Trophoblast cell (in vitro differentiated cells and primary cell): ENCODE measurements around the gene SHMT1.
"Not testable (repeated sequence)": the region's sequence is repeated elsewhere in the genome, so short reads cannot be mapped to it uniquely, and the experiment has no call there.

ENCODE experiments used
- DNase-seq, 2 donors: peaks; one replicate each; pipeline ENCODE4 v3.0.0-alpha.2; 2016
- H2AFZ ChIP-seq: 2 replicates; pipeline ENCODE4 v1.6.1; 2013; ENCODE audit warnings: low read length, moderate library complexity, mild to moderate bottlenecking; ENCODE audit not compliant: insufficient read depth, poor library complexity
- H2AK5ac ChIP-seq: 2 replicates; pipeline ENCODE4 v1.6.1; 2013; ENCODE audit warnings: mild to moderate bottlenecking, low read length
- H2BK120ac ChIP-seq: 2 replicates; pipeline ENCODE4 v1.6.1; 2013; ENCODE audit warnings: low read length, mild to moderate bottlenecking, moderate library complexity; ENCODE audit not compliant: insufficient read depth, poor library complexity
- H2BK12ac ChIP-seq: 2 replicates; pipeline ENCODE4 v1.6.1; 2013; ENCODE audit warnings: mild to moderate bottlenecking, low read length, moderate library complexity
- H2BK5ac ChIP-seq: 2 replicates; pipeline ENCODE4 v1.6.1; 2013; ENCODE audit warnings: low read length, low read depth, moderate library complexity, mild to moderate bottlenecking; ENCODE audit not compliant: poor library complexity
- H3K14ac ChIP-seq: 2 replicates; pipeline ENCODE4 v1.6.1; 2013; ENCODE audit warnings: mild to moderate bottlenecking, low read length
- H3K18ac ChIP-seq: 2 replicates; pipeline ENCODE4 v1.6.1; 2013; ENCODE audit warnings: mild to moderate bottlenecking, low read length
- H3K23ac ChIP-seq: 2 replicates; pipeline ENCODE4 v1.6.1; 2013; ENCODE audit warnings: low read length
- H3K27ac ChIP-seq: 2 replicates; pipeline ENCODE4 v1.5.1; 2013; ENCODE audit warnings: low read depth, mild to moderate bottlenecking, inconsistent platforms, low read length, moderate library complexity
- H3K27me3 ChIP-seq: 2 replicates; pipeline ENCODE4 v1.6.1; 2013; ENCODE audit warnings: inconsistent platforms, mild to moderate bottlenecking, low read length, moderate library complexity; ENCODE audit not compliant: insufficient read depth
- H3K36me3 ChIP-seq, 2 experiments: 1 replicate in 1 of 2; 2 replicates in 1 of 2; pipeline ENCODE4 v1.6.1; 2013; ENCODE audit warnings: low read length in 2 of 2, mild to moderate bottlenecking in 2 of 2, moderate library complexity in 1 of 2; ENCODE audit not compliant: insufficient read depth in 2 of 2, control insufficient read depth in 1 of 2
- H3K4ac ChIP-seq: 2 replicates; pipeline ENCODE4 v1.6.1; 2013; ENCODE audit warnings: low read depth, mild to moderate bottlenecking, low read length, moderate library complexity
- H3K4me1 ChIP-seq, 2 experiments: 1 replicate in 1 of 2; 2 replicates in 1 of 2; pipeline ENCODE4 v1.6.1; 2013; ENCODE audit warnings: low read length in 2 of 2, mild to moderate bottlenecking in 2 of 2, moderate library complexity in 1 of 2; ENCODE audit not compliant: insufficient read depth in 2 of 2, control insufficient read depth in 1 of 2
- H3K4me2 ChIP-seq: 2 replicates; pipeline ENCODE4 v1.6.1; 2013; ENCODE audit warnings: inconsistent platforms, mild to moderate bottlenecking, low read length, moderate library complexity
- H3K4me3 ChIP-seq: 2 replicates; pipeline ENCODE4 v1.5.1; 2013; ENCODE audit warnings: mild to moderate bottlenecking, low read depth, low read length, inconsistent platforms
- H3K79me1 ChIP-seq: one replicate; pipeline ENCODE4 v1.6.1; 2013; ENCODE audit warnings: low read length
- H3K79me2 ChIP-seq: 2 replicates; pipeline ENCODE4 v1.6.1; 2013; ENCODE audit warnings: low read length, mild to moderate bottlenecking; ENCODE audit not compliant: control insufficient read depth, insufficient read depth, poor library complexity
- H3K9ac ChIP-seq: 2 replicates; pipeline ENCODE4 v1.6.1; 2013; ENCODE audit warnings: mild to moderate bottlenecking, low read length
- H3K9me3 ChIP-seq: 2 replicates; pipeline ENCODE4 v1.6.1; 2013; ENCODE audit warnings: low read depth, mild to moderate bottlenecking, control low read depth, inconsistent platforms, low read length; ENCODE audit not compliant: insufficient read depth
- H4K12ac ChIP-seq: 2 replicates; pipeline ENCODE4 v1.6.1; 2013; ENCODE audit warnings: low read depth, mild to moderate bottlenecking, low read length, moderate library complexity
- H4K8ac ChIP-seq: 2 replicates; pipeline ENCODE4 v1.6.1; 2013; ENCODE audit warnings: low read depth, mild to moderate bottlenecking, low read length, moderate library complexity
- H4K91ac ChIP-seq: one replicate; pipeline ENCODE4 v1.6.1; 2013; ENCODE audit warnings: low read depth, mild to moderate bottlenecking, low read length, moderate library complexity
- WGBS: extraction: QIAGEN DNeasy Blood & Tissue Kit; methylation state at CpG from one replicate; pipeline ENCODE4 v1.1.7; 2013; ENCODE audit warnings: missing lambda C conversion rate; ENCODE audit not compliant: insufficient read length, insufficient coverage; ENCODE audit errors: extremely low coverage; 5-methylcytosine and 5-hydroxymethylcytosine counted together

The SHMT1 gene

GRCh38 chr17:18353541-18353940, 9.8 kb downstream of the SHMT1 start:
- no peak overlapping the region for H3K4me2 ChIP-seq
- no peak overlapping the region for H3K4ac ChIP-seq
- H3K4me3 ChIP-seq: no peak overlapping the region
- no peak for DNase-seq
- no peak overlapping the region for H2BK120ac ChIP-seq
- H3K27me3 ChIP-seq: no peaks in the 10 kb centered on the region
- H3K18ac ChIP-seq: no peak overlapping the region
- H3K79me2 ChIP-seq: no peaks in the 10 kb centered on the region
- no peaks in the 10 kb centered on the region for H3K79me1 ChIP-seq
- H3K23ac ChIP-seq: no peak overlapping the region
- H4K12ac ChIP-seq: no peak overlapping the region
- no peaks in the 10 kb centered on the region for H3K4me1 ChIP-seq
- H4K8ac ChIP-seq: no peak overlapping the region
- no peak overlapping the region for H3K14ac ChIP-seq
- H4K91ac ChIP-seq: no peak overlapping the region
- H3K9me3 ChIP-seq: no peaks in the 10 kb centered on the region
- no peak overlapping the region for H3K27ac ChIP-seq
- no peak overlapping the region for H2AFZ ChIP-seq
- H2AK5ac ChIP-seq: no peak overlapping the region
- no peak overlapping the region for H2BK5ac ChIP-seq
- no peak overlapping the region for H3K9ac ChIP-seq
- H3K36me3 ChIP-seq: peaks cover 21 to 26% of the 10 kb centered on the region in 2 experiments
- no peak overlapping the region for H2BK12ac ChIP-seq
- no CpG with 5 or more reads among the region's 6 CpGs for WGBS

GRCh38 chr17:18344021-18344420, 19.3 kb downstream of the SHMT1 start:
- H2BK12ac ChIP-seq: no peak overlapping the region
- H4K12ac ChIP-seq: no peak overlapping the region
- H2AK5ac ChIP-seq: no peak overlapping the region
- no peak overlapping the region for H4K91ac ChIP-seq
- no peak overlapping the region for H3K4ac ChIP-seq
- no peaks in the 10 kb centered on the region for H3K79me1 ChIP-seq
- H3K23ac ChIP-seq: no peak overlapping the region
- H3K4me3 ChIP-seq: no peak overlapping the region
- H3K14ac ChIP-seq: no peak overlapping the region
- H2AFZ ChIP-seq: no peak overlapping the region
- no peak overlapping the region for H2BK120ac ChIP-seq
- H3K18ac ChIP-seq: no peak overlapping the region
- H3K4me1 ChIP-seq: no peaks in the 10 kb centered on the region
- no peak for DNase-seq
- H3K9ac ChIP-seq: no peak overlapping the region
- H3K27ac ChIP-seq: no peak overlapping the region
- H4K8ac ChIP-seq: no peak overlapping the region
- peaks cover 50 to 52% of the 10 kb centered on the region in 2 experiments for H3K36me3 ChIP-seq
- peaks cover 2% of the 10 kb centered on the region for H3K9me3 ChIP-seq
- no peaks in the 10 kb centered on the region for H3K27me3 ChIP-seq
- no peaks in the 10 kb centered on the region for H3K79me2 ChIP-seq
- WGBS: no CpG with 5 or more reads among the region's 5 CpGs
- H3K4me2 ChIP-seq: no peak overlapping the region
- no peak overlapping the region for H2BK5ac ChIP-seq

DNA sequence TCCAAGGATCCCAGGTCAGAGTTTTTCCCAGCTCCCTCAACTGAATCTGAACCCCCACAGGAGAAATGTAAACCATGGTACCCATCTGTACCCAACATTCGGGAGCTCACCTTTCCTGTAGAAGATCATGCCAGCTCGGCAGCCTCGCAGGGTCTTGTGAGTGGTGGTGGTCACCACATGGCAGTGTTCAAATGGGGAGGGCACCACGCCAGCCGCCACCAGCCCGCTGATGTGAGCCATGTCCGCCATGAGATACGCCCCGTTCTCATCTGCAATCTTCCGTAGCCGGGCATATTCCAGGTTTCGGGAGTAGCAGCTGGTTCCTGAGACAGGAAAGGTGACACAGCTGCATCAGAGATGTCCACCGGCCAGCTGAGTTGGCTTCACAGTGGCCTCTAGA, 23.4 kb downstream of the SHMT1 start:
- no peak overlapping the region for H3K23ac ChIP-seq
- no peaks in the 10 kb centered on the region for H3K79me1 ChIP-seq
- no peak overlapping the region for H2AFZ ChIP-seq
- H4K91ac ChIP-seq: no peak overlapping the region
- no peak overlapping the region for H3K27ac ChIP-seq
- peaks cover 2% of the 10 kb centered on the region for H3K9me3 ChIP-seq
- H3K4me1 ChIP-seq: no peaks in the 10 kb centered on the region
- H3K4me3 ChIP-seq: no peak overlapping the region
- no peak overlapping the region for H4K12ac ChIP-seq
- no peak overlapping the region for H3K14ac ChIP-seq
- no peak overlapping the region for H2BK12ac ChIP-seq
- no peaks in the 10 kb centered on the region for H3K27me3 ChIP-seq
- no peak overlapping the region for H2BK5ac ChIP-seq
- H3K9ac ChIP-seq: no peak overlapping the region
- H4K8ac ChIP-seq: no peak overlapping the region
- H3K4ac ChIP-seq: no peak overlapping the region
- no peak for DNase-seq
- no peaks in the 10 kb centered on the region for H3K79me2 ChIP-seq
- H2BK120ac ChIP-seq: no peak overlapping the region
- peaks cover 41 to 47% of the 10 kb centered on the region in 2 experiments for H3K36me3 ChIP-seq
- H2AK5ac ChIP-seq: no peak overlapping the region
- no CpG with 5 or more reads among the region's 13 CpGs for WGBS
- no peak overlapping the region for H3K18ac ChIP-seq
- H3K4me2 ChIP-seq: no peak overlapping the region

- H3K23ac ChIP-seq, H4K8ac ChIP-seq, H2AK5ac ChIP-seq, H3K4ac ChIP-seq, H3K79me1 ChIP-seq, H3K18ac ChIP-seq, H3K79me2 ChIP-seq, H4K12ac ChIP-seq, H2AFZ ChIP-seq, DNase-seq, H3K4me2 ChIP-seq, H3K14ac ChIP-seq, H3K4me1 ChIP-seq, H3K4me3 ChIP-seq, H2BK12ac ChIP-seq, H2BK120ac ChIP-seq, H3K9me3 ChIP-seq, H3K27ac ChIP-seq, H4K91ac ChIP-seq, H3K27me3 ChIP-seq, H3K9ac ChIP-seq, H2BK5ac ChIP-seq: not testable (repeated sequence)
- WGBS: no CpG with 5 or more reads among the region's 25 CpGs
- H3K36me3 ChIP-seq: peaks cover 48 to 52% of the 10 kb centered on the region in 2 experiments
Observed at GRCh38 chr17:18338158-18338557, 25.2 kb downstream of the SHMT1 start.
